Left lobe of liver (tissue), 2 donors: Measurements from ENCODE around the gene RNF13. TPM values are rescaled to one million over a fixed set of nuclear protein-coding genes. Genes with fewer than 3 reads are reported as not detected.
"Not testable (repeated sequence)": the region's sequence is repeated elsewhere in the genome, so short reads cannot be mapped to it uniquely, and the experiment has no call there.

Source experiments
- ATAC-seq: fragments of 200-7000 bp; cut with Tn5 transposase; one replicate; pipeline ENCODE4 v1.9.1; 2020; ENCODE audit warnings: mild to moderate bottlenecking, moderate library complexity
- DNase-seq: peaks from one replicate; pipeline ENCODE4 v3.0.0-alpha.2; 2020; ENCODE audit warnings: low spot score
- total RNA-seq: library from RNA; stranded (reverse); gene quantifications from one replicate; pipeline ENCODE4 v1.2.1, GENCODE V29; 2021
- donor health status: DM: no; HTN: no; CAD: no; lungs with moderate emphysema.
- donor health status: DM: no; HTN: yes; CAD: no.

Gene RNF13
- total RNA-seq, 1 donor from 2014 or later = 36.7 TPM

GRCh38 chr3:149800693-149801092, 12.3 kb upstream of the RNF13 start:
- no peak for ATAC-seq
- DNase-seq = no peak

DNA sequence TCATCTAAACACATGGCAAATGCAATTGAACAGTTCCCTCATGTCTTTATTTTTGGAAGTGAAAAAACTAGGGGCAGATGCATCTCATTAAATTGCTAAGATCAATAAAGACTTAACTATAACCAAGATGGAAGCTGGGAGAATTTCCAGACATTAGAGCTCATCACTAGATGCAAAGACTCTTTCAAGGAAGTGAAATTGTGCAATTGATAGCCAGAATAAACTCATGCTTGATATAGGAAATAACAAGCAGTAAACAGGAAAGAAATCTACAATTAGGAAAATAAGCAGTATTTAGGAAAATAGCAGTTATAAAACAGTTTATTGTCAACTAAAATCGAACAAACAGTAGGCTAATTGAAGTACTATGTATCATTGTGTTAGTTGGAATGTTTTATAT, 11.8 kb upstream of the RNF13 start:
- no peak for DNase-seq
- no peak for ATAC-seq

DNA sequence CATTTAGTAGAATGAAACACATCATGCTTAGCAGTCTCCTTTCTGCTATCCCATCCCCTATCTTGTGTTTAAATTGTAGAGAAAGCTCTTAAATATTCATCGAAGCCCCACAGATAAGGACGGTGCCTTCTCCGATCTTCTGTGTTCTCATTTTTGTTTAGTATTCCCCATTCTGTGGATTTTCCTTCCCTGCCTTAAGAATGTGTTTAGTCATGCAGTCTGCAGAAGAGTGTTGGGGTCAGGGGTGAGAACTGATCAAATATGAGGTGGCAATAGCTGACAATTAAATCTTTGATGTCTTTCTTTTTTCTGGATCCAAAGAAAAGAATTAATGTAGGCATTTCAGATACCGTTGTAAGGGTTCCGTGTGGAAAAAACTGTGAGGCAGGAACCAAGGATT, 11.4 kb upstream of the RNF13 start:
- ATAC-seq (no peak), DNase-seq (no peak)

GRCh38 chr3:149806171-149806778, 6.7 kb upstream of the RNF13 start:
- DNase-seq (no peak), ATAC-seq (no peak)

GRCh38 chr3:149808209-149808829, 4.7 kb upstream of the RNF13 start:
- DNase-seq (peak; percentile 62), ATAC-seq (peak; percentile 48)

GRCh38 chr3:149809699-149810098, 3.3 kb upstream of the RNF13 start:
- no peak for ATAC-seq
- no peak for DNase-seq

GRCh38 chr3:149810846-149811245, 2.2 kb upstream of the RNF13 start:
- DNase-seq (no peak), ATAC-seq (no peak)

- ATAC-seq = no peak
- no peak for DNase-seq
Measured at GRCh38 chr3:149812165-149812605, 830 bp upstream of the RNF13 start.

DNA sequence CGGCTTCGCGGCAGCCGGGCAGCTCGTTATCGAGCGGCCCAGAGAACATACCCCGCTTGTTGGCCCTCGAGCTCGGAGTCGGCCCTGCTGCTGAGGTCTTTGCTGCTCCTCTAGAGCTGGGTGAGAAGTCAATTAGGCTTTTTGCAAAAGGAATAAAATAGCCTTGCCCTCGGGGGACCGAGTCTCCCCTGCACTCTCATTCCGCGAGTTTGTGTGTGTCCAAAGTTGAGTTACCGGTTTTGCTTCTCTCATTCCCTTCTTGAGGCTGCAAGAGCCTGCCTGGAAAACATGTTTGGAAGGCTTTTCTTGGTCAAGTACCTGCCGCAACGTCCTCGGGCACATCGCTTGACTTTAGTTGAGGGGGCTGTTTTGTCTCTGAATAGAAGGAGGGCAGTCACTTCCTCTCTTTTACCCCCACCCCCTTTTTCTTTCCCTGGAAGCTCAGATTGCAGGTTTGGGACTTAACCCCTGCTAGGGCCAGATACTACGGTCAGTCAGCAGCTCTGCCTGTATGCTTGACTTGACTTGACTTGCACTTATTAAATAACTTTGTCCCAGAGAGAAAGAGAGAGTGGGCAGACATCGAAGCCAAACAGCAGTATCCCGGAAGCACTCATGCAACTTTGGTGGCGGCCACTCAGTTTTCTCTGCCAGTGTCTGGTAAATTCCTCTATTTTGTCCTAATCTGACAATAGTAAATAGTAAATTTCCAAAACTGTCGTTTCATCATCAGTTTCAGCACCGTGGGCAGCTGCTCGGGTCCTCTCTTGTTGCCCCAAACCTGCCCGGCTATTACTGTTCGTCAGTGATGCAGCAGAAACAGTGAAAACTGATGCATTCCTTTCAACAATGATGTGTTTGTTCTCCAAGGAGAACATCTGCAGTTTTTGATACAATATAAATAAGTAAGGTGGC, 609 bp downstream of the RNF13 start:
- DNase-seq (peak; percentile 49), ATAC-seq (peak; percentile 19)

DNA sequence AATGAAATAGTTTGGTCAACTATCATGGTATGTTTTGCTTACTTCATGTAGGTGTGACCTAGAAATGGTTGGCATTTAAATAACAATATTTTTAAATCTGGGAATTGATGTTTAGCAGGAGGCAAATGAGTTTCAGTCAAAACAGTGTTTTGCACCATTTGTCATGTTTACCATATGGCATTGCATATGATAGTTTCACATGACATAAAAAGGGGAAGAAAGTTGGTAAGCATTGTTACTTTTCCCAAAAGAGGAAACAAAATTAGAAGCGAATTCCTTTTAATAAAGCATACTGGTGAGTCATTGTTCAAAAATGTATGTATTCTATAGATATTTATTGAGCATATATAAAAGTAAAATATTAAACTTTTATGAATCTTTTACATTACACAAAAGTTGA, 2.3 kb downstream of the RNF13 start:
- DNase-seq (no peak), ATAC-seq (no peak)

- ATAC-seq (no peak), DNase-seq (no peak)
Measured at GRCh38 chr3:149815728-149816127, 2.7 kb downstream of the RNF13 start.

DNA sequence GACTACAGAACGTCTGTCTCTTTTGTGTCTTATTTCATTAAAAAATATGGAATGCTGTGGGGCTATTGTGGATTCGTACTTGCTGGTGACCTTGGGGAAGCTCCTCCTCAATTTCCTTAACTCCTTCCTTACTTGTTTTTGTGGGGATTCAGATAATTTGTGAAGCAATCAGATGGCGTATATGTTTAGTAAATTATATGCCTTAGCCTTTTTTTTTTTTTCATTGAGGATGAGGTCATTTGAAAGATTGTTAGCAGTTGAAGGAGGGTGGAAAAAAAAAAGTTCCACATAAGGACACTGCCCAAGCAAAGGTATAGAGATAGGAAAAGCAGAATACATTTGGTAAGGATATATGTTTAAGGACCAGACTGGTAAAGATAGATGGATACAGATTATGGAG, 3.3 kb downstream of the RNF13 start:
- ATAC-seq (no peak), DNase-seq (no peak)

- DNase-seq (no peak), ATAC-seq (no peak)
Measured at GRCh38 chr3:149816986-149817385, 4.0 kb downstream of the RNF13 start.

DNA sequence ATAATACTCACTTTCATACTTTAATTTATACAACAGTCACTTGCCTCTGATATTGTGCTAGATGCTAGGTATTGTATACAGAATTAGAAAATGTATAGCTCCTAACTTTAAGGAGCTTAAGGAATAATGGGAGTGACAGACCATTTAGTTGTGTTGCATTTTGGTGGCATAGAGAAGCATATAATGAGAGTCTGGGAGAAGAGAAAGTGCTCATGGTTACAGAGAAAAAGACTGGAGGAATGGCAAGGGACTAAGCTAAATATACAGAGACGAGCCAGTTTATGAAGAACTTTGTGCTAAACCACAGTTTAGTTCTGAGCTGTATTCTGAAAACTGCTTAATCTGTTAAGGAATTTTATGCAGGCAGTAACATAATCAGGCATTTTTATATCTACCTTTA, 6.4 kb downstream of the RNF13 start:
- no peak for ATAC-seq

DNA sequence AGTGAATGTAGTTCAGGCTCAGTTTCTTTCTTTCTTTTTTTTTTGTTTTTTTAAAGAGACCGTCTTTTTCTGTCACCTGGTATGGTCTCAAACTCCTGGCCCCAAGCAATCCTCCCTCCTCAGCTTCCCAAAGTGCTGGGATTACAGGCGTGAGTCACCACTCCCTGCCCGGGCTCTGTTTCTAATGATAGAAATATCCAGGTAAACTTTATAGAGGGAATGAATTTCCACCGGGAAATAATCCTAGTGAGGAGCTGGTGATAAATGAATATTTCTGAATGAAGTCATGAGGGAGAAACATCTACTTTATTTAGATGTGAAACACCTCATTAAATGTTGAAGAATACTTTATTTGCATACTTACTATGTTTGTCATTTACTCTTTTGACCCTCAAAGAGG, 7.2 kb downstream of the RNF13 start:
- no peak for DNase-seq
- ATAC-seq = no peak

More for the DNA sequence above, 6.4 kb downstream of the RNF13 start:
- DNase-seq = no peak

DNA sequence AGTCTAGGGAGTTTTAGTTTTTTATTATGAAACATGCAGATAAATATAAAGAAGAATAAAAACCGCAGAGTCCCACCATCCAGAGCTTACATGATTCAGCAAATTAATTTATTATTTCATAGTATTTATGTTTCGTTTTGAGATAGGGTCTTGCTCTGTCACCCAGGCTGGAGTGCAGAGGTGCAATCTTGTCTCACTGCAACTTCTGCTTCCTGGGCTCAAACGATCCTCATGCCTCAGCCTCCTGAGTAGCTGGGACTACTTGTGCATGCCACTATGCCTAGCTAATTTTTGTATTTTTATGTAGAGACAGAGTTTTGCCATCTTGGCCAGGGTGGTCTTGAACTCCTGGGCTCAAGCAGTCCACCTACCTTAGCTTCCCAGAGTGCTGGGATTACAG, 13.6 kb downstream of the RNF13 start:
- ATAC-seq = no peak
- DNase-seq = no peak

GRCh38 chr3:149828390-149828789, 15.4 kb downstream of the RNF13 start:
- ATAC-seq (no peak), DNase-seq (no peak)

- DNase-seq, ATAC-seq: not testable (repeated sequence)
Measured at GRCh38 chr3:149829631-149830030, 16.6 kb downstream of the RNF13 start.

- ATAC-seq = peak; percentile 59
- no peak for DNase-seq
Measured at GRCh38 chr3:149830902-149831301, 17.9 kb downstream of the RNF13 start.

DNA sequence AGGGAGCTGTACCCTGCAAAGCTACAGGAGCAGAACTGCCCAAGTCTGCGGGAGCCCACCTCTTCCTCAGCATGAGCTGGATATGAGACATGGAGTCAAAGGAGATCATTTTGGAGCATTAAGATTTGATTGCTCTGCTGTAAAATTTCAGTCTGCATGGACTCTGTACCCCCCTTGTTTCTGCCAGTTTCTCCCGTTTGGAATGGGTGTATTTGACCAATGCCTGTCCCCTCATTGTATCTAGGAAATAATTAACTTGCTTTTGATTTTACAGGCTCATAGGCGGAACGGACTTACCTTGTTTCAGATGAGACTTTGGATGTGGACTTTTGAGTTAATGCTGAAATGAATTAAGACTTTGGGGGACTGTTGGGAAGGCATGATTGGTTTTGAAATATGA, 18.3 kb downstream of the RNF13 start:
- peak; percentile 87 for ATAC-seq

GRCh38 chr3:149832086-149832485, 19.1 kb downstream of the RNF13 start:
- DNase-seq = no peak
- ATAC-seq = no peak

More for the DNA sequence above, 18.3 kb downstream of the RNF13 start:
- no peak for DNase-seq

- DNase-seq (no peak), ATAC-seq (no peak)
Measured at GRCh38 chr3:149833241-149833640, 20.2 kb downstream of the RNF13 start.
